Coronary artery (tissue), 2 donors: ENCODE measurements around the gene FBXL17.

ENCODE experiments used
- DNase-seq: peaks from one replicate; pipeline ENCODE4 v3.0.0-alpha.2; 2017; ENCODE audit warnings: low spot score
- H3K27ac ChIP-seq, 2 donors: fragments of 200-600 bp; sonication (generic); one replicate each; pipeline ENCODE4 v1.5.1; 2016 to 2019
- H3K4me3 ChIP-seq: fragments of 200-600 bp; sonication (generic); 2 replicates; pipeline ENCODE4 v1.5.1; 2016; ENCODE audit warnings: mild to moderate bottlenecking, moderate library complexity
- TF ChIP-seq, protein P1 (sequence below): fragments of 200-600 bp; sonication (generic); IDR thresholded peaks from one replicate; pipeline ENCODE4 v1.5.1; 2019; ENCODE audit warnings: antibody characterized with exemption

Gene FBXL17

DNA sequence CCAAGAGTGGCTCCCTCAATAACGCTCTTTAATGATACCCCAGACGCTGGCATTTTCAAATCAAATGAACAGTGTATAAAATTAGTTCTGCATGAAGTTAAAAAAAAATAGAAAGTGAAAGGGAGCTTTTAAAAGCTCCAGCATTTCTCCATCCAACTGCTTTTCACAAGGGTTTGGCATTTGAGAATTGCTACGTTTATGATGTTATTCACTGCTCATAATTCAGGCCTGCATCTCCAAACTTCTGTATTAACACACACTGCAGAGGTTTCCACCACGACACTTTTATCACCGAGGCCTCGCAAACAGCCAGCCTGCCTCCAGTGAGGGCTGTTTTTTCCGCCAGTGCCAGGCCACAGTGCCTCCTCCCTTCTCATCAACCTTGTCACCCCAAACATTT is 505.6 kb downstream of the FBXL17 start:
- DNase-seq, result no peak
- no peak overlapping the region for H3K27ac ChIP-seq
- no peak overlapping the region for H3K4me3 ChIP-seq
- TF ChIP-seq, protein P1, sequence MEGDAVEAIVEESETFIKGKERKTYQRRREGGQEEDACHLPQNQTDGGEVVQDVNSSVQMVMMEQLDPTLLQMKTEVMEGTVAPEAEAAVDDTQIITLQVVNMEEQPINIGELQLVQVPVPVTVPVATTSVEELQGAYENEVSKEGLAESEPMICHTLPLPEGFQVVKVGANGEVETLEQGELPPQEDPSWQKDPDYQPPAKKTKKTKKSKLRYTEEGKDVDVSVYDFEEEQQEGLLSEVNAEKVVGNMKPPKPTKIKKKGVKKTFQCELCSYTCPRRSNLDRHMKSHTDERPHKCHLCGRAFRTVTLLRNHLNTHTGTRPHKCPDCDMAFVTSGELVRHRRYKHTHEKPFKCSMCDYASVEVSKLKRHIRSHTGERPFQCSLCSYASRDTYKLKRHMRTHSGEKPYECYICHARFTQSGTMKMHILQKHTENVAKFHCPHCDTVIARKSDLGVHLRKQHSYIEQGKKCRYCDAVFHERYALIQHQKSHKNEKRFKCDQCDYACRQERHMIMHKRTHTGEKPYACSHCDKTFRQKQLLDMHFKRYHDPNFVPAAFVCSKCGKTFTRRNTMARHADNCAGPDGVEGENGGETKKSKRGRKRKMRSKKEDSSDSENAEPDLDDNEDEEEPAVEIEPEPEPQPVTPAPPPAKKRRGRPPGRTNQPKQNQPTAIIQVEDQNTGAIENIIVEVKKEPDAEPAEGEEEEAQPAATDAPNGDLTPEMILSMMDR, result no peak

DNA sequence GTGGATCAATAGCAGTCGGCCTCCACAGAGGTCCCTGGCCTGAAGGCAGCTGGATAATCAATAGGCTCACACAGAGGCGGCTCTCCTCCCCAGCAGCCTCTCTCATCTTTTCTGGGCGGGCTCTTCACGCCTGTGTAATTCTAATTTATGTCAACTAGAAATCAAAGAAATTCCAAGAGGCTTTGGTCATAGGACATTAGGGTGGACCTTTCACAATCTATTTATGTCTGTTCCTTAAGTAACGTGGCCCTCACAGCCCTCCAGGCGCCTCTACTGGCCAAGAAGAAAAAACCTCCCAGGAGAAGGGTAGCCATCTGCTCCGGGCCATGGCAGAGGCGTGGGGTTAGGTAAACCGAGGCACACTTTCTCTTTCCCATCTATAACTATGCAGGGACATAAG is 506.1 kb downstream of the FBXL17 start:
- TF ChIP-seq, protein P1, result no peak
- H3K4me3 ChIP-seq, result no peak overlapping the region
- no peak overlapping the region for H3K27ac ChIP-seq
- no peak for DNase-seq

DNA sequence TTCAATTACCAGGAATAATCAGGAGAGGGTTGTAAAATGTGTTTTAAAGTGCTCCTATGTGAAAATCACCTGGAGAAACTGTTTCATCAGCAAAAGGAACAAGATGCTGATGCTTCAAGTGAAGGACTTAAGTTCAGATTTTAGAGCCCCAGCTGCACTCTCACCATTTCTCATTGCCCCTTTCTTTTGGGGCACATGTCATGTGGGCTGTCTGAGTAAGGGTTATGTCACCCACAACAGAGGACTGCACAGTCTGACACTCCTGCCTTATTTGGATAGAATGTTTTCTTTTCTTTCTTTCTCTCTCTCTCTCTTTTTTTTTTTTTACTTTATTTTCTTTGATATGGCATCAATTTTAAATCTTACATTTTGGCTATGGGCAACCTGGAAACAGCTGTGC is 507.1 kb downstream of the FBXL17 start:
- DNase-seq, result no peak
- TF ChIP-seq, protein P1, result no peak
- H3K27ac ChIP-seq, result no peak overlapping the region
- H3K4me3 ChIP-seq, result no peak overlapping the region

DNA sequence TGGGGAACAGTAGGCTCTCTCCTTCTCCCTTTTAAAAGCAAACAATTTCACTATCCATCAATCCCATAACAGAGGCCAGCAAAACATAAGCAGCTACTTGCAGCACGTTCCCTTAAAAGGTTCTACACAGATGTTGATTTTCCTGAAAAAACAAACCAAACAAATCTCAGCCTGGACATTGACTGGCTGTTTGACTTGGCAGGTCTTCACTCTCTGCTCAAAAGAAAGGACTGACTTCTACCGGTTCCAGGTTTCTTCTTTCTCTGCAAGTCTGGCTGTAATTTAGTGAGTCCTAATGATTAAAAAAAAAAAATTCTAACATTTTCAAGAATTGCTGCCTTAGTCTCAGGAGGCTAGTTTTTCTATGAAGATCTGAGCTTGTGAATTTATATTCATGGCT is 508.0 kb downstream of the FBXL17 start:
- H3K4me3 ChIP-seq, result no peak overlapping the region
- TF ChIP-seq, protein P1, result no peak
- no peak for DNase-seq
- H3K27ac ChIP-seq, result no peak overlapping the region

DNA sequence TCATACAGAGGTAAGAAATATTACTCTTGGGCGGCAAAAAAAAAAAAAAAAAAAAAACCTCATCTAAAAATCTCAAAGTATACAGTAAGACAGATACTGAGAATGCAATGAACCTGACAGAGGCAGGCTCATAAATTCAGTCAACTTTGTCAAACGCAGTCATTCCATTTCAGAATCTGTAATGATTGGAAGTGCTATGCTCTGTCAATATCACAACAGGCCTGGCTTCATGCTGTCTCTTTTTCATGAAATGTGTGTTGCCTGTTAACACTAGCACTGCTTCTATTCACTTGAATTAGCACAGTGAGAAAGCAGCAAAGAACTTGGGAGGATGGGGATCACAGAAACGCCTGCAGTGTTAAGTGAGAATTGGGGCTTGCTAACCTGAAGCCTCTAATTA is 510.9 kb downstream of the FBXL17 start:
- TF ChIP-seq, protein P1, result no peak
- no peak for DNase-seq
- no peak overlapping the region for H3K27ac ChIP-seq
- no peak overlapping the region for H3K4me3 ChIP-seq

DNA sequence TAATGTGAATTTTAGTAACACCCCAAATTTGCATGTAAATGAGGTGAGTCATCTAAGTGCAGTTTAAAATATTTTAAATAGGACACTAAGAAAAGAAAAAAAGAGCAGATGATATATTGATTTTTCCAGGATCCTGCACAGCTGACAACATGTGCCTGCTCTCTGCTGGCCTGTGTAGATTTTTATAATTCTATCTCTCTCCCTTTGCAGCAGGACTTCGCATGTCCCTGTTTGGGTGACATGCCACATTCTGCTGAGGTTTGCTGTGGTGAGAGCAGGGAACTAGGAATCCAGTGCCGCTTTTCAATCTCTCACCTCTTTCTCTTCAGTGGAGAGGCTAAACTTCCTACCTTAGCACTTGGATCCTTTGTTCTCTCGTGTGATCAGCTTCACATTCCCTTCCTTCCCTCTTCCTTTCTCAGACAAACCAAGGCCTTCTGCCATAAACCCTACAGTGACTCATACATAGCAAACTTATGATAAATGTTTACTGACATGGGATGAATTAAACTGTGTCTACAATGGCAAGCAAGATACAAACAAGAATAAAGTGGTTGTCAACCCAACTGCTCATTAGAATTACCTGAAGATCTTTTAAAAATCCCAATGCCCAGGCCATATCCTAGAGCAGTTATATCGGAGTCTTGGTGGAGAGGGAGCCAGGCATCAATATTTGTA is 512.3 kb downstream of the FBXL17 start:
- H3K4me3 ChIP-seq, result no peak overlapping the region
- TF ChIP-seq, protein P1, result no peak
- no peak for DNase-seq
- no peak overlapping the region for H3K27ac ChIP-seq

DNA sequence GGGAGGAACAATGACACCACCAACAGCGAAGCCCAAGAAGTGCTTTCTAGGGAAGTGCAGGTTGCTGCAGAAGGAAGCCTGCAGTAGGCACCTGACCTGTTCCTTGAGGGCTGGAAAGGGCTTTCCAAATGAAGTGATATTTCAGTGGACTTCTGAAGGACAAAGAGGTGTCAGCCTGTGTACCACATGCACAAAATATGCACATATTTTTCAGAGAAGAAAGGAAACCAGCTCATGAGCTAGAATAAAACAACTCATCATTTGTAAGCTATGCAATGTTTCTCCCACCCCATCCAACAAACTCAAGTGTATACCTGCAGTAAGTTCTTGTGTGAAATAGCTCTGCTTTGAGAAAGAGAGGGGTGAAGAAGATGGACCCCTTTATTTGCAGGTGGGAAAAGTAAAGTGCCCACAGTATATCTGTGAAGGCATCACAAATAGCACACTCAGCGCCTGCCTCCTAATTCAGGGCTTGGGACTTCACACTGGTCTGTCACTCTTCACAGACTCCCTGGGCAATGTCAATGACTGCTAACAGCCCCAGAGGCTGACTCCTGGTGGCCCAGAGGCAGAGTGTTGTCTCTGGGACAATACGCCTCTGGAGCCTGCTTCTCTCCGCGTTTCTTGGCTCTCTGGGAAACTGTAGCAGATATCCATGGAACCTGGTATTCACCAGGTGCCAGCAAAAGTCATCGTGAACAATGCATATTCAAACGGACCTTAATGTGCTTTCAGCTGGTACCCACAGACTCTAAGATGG is 513.1 kb downstream of the FBXL17 start:
- Histone ChIP-seq H3K27ac (no peak overlapping the region), H3K4me3 (no peak overlapping the region)
- DNase-seq, result no peak
- TF ChIP-seq, protein P1, result no peak
